GM10266 (cell line): ENCODE measurements around the gene PRKX.
"Not testable (repeated sequence)": the region's sequence is repeated elsewhere in the genome, so short reads cannot be mapped to it uniquely, and the experiment has no call there.

Source experiments
- DNase-seq: peaks from one replicate; pipeline ENCODE4 v3.0.0; 2012; ENCODE audit errors: extremely low spot score
- TF ChIP-seq, protein P1 (sequence below): IDR thresholded peaks from 2 replicates; pipeline ENCODE4 v1.5.1; 2012; ENCODE audit warnings: mild to moderate bottlenecking, low read depth; ENCODE audit not compliant: control insufficient read depth, insufficient read depth; ENCODE audit errors: missing control alignments

PRKX gene

DNA sequence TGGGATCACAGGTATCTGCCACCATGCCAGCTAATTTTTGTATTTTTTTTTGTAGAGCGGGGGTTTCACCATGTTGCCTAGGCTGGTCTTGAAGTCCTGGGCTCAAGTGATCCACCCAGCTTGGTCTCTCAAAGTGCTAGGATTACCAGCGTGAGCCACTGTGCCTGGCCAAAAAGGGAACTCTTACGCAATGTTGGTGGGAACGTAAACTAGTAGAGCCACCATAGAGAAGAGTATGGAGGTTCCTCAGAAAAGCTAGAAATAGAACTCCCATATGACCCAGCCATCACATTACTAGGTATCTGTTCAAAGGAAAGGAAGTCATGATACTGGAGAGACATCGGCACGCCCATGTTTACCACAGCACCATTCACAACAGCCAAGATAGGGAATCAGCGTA is 85.9 kb downstream of the PRKX start:
- no peak for DNase-seq
- TF ChIP-seq, protein P1, sequence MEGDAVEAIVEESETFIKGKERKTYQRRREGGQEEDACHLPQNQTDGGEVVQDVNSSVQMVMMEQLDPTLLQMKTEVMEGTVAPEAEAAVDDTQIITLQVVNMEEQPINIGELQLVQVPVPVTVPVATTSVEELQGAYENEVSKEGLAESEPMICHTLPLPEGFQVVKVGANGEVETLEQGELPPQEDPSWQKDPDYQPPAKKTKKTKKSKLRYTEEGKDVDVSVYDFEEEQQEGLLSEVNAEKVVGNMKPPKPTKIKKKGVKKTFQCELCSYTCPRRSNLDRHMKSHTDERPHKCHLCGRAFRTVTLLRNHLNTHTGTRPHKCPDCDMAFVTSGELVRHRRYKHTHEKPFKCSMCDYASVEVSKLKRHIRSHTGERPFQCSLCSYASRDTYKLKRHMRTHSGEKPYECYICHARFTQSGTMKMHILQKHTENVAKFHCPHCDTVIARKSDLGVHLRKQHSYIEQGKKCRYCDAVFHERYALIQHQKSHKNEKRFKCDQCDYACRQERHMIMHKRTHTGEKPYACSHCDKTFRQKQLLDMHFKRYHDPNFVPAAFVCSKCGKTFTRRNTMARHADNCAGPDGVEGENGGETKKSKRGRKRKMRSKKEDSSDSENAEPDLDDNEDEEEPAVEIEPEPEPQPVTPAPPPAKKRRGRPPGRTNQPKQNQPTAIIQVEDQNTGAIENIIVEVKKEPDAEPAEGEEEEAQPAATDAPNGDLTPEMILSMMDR, result no peak

DNA sequence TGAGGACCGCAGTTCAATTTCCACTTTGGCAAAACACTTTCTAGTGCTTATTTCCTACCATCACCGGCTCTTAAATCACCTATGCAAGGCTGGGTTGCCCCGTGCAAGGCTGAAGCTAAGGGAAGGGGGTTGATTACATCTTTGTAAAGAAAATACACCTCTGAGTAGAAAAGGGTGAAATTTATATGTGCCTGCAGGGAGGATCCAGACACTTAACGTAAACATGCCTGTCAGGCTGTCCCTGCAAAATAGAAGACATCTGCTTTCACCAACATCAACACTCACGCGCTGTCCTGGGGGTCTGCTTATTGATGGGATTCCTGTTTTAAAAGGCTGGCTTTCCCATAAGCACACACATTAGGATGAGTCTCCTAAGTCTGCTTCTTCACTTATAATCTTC is 92.0 kb downstream of the PRKX start:
- TF ChIP-seq, protein P1, result no peak
- no peak for DNase-seq

DNA sequence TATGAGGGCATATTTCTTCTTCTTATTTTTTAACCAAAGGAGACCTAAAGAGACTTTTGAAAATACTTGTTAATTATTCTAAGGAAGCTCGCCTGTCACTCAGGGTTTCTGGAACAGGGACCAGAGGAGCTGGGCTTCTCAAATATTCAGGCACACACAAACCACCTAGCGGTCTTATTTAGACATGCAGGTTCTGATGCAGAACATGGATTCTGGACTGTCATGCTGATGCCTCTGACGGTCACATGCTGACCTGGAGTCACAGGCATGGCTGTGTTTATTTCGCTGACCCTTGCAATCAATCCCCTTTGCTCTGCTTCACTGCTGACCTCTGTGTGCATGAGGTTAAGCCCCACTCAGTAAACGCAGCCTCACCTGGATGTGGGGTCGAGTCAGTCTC is 101.7 kb downstream of the PRKX start:
- not testable (repeated sequence) for DNase-seq

DNA sequence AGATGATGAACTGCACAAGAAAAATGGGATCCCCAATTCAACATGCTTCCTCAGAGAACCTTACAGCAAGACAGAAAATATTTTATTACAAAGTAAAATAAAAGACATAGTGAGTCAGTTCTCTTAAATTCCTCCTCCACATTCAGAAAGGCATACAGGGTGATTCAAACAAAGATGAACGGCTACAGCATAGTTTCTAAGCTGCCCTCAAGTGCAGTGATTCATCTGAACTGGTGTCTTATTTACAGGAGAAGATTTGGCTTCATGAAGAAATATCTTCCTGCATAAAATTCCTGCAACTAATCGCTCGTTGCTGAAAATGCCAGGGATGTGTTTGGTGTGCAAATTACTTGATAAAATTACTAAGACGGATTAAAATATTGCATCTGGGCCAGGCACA is 103.6 kb downstream of the PRKX start:
- DNase-seq, result no peak
- TF ChIP-seq, protein P1, result no peak

DNA sequence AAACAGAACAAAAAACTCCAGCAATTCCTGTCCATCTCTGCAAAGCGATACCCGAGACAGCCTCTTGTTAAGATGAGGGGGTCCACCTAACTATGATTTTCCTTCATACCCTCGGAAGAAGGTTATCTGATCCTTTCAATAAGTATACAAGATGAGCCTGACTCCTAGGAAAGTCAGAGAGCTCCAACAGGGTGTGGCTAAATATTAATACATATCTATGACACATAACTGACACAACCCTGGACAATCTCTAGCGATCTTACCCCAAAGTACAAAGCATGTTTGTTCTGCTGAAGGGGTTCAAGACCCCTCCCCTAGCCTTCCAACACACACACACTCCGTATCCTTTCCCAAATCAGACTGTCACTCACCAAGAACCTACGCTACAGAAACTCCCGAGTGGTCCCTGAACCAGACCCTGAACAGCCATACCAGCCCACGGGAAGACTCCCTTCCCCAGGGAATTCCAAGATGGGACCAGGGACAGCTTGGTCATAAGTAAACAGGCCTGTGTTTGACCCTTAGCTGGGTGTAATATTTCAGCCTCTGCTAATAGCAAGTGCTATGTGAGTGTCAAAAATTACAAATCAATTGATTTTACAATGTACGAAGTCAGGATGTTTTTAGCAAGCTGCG is 110.3 kb downstream of the PRKX start:
- DNase-seq, result no peak
- TF ChIP-seq, protein P1, result no peak

DNA sequence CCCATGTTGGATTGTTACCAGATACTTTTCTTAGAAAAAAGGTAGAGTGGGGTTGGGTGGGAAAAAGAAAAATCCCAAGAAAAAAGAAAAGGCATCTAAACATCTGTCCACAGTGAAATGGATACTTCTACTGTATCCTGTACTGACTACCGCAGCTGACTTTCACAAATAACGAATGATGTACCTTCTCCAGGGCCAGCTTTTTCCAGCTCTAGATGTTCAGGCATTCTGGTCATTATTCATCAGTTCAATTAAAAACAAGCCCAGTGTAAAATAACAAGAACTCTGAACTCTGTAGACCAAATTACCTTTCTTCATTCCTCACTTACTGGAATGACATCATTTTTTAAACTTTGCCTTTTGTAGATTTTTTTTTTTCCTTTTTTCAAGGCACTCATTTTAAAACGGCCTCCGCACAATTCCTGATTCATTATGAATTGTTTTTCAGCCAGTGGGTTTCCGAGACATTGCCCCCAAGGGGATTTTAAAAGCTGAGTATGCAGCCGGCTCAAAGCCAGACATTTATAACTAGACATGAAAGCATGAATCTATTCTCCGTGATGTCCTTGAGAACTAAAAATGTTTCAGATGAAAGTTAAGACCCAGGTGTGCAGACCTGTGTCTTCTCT is 113.5 kb downstream of the PRKX start:
- no peak for DNase-seq
- TF ChIP-seq, protein P1, result no peak

DNA sequence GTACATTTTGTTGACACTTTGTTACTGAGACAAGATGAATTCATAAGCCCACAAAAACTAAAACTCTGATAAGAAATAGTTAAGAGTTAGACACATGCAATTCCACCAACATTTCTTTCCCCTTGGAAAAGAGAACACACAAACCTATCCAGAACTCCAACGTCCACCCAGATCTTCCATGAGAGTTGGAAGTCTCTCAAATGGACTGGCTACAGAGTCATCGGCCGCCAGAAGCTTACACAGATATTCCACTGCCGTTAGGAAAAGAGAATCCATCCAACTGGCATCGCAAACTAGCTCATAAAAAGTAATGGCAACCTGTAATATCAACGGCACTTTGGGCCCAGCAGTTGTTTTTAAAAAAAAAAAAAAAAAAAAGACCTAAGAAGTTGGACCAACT is 114.7 kb downstream of the PRKX start:
- DNase-seq, result no peak
- TF ChIP-seq, protein P1, result no peak

DNA sequence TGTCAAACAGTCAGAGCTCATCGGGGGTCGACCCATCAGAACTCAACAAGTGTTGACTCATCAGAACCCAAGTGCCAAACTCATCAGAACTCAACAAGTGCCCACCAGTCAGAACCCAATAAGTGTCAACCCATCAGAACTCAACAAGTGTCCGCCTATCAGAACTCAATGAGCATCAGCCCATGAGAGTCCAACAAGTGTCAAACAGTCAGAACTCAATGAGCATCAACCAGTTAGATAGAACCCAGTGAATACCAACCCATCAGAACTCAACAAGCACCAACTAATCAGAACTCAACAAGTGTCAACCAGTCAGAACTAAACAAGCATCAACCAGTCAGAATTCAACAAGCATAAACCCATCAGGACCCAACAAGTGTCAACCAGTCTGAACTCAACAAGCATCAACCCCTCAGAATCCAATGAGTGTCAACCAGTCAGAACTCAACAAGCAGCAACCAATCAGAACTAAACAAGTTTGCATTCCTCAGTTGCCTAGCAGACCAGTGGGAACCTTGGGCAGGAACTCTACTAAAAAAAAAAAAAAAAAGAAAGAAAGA is 115.3 kb downstream of the PRKX start:
- TF ChIP-seq, protein P1, result no peak
- DNase-seq, result no peak
